Measurements from ENCODE around the gene SLC2A13. TPM values are rescaled to one million over a fixed set of nuclear protein-coding genes. Genes with fewer than 3 reads are reported as not detected.

Gene SLC2A13
- total and polyA plus RNA-seq, 3 donors from 2014 or later, result 3.3 to 19.8 (median 18.0) TPM

- H3K36me3 ChIP-seq (ENCODE audit: low read depth, missing control alignments), result no peaks in the 10 kb centered on the region
- no peak overlapping the region for H3K4me3 ChIP-seq
- no peaks in the 10 kb centered on the region for H3K27me3 ChIP-seq
- TF ChIP-seq POLR2A (IDR thresholded peaks at IDR 0.05), result no peak
- no peak for TF ChIP-seq CTCF (IDR thresholded peaks at IDR 0.05)
- no peak for DNase-seq
- WGBS, 2 donors, result 84 to 85% methylated on average over 2 of the region's 2 CpGs
- H3K9me3 ChIP-seq, result no peaks in the 10 kb centered on the region
- H3K4me1 ChIP-seq, result no peaks in the 10 kb centered on the region
- intact Hi-C loops (cut with DNase I; ENCODE audit: low total_unique reads), result no loop called here
- no peak overlapping the region for H3K27ac ChIP-seq
These were observed 32.6 kb upstream of the SLC2A13 start for GRCh38 chr12:40138526-40138925.

DNA sequence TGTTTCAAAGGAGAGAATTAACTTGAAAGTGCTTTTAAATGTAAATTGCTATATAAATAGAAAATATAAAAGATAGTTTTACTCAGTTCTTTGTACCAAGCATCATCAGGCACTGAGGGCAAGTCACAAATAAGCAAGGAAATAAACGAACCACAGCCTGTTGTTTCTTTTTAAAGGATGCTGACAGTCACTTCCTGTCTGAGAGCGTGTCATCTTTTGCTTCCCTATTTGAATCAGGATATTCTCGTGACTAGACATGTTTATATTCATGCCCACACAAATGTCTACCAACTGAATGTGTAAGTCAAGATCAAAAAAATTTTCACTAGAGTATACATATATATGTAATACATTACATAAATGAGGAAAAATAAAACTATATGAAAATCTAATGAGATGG, 31.4 kb upstream of the SLC2A13 start:
- Histone ChIP-seq H3K9me3 (no peaks in the 10 kb centered on the region), H3K27ac (no peak overlapping the region), H3K36me3 (ENCODE audit: low read depth, missing control alignments) (no peaks in the 10 kb centered on the region), H3K4me1 (no peaks in the 10 kb centered on the region), H3K27me3 (no peaks in the 10 kb centered on the region), H3K4me3 (no peak overlapping the region)
- DNase-seq, result no peak
- intact Hi-C loops (cut with DNase I; ENCODE audit: low total_unique reads), result no loop called here
- TF ChIP-seq POLR2A (IDR thresholded peaks at IDR 0.05) (no peak), CTCF (IDR thresholded peaks at IDR 0.05) (no peak)
- 54 to 58% methylated on average over 3 of the region's 3 CpGs for WGBS, 2 donors

DNA sequence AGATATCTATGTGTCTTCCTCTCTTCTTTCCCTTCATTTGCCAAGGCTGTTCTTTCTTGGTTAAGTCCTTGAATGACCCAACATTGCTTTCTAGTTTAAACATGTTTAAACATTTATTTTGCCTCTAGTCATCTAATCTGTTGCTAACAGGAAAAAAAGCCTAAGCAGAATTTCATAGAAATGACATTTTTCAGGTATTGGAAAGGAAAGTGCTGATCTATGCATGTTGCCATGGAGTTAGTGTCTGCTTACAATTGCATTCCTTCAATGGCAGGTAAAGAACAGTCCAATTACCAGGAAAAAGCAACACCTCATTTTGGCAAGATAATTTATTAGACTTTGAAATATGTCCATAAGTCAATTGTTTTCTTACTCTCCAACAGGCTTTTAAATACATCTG, 21.5 kb upstream of the SLC2A13 start:
- intact Hi-C loops (cut with DNase I; ENCODE audit: low total_unique reads), result no loop called here
- no peak for DNase-seq
- Histone ChIP-seq H3K4me3 (no peak overlapping the region), H3K9me3 (no peaks in the 10 kb centered on the region), H3K36me3 (ENCODE audit: low read depth, missing control alignments) (no peaks in the 10 kb centered on the region), H3K4me1 (no peaks in the 10 kb centered on the region), H3K27me3 (no peaks in the 10 kb centered on the region), H3K27ac (no peak overlapping the region)
- TF ChIP-seq CTCF (IDR thresholded peaks at IDR 0.05), result no peak
- no peak for TF ChIP-seq POLR2A (IDR thresholded peaks at IDR 0.05)

- WGBS, 2 donors, result 82 to 95% methylated on average over 1 of the region's 1 CpG
These were observed 17.6 kb upstream of the SLC2A13 start for GRCh38 chr12:40123496-40123895.

More at GRCh38 chr12:40123496-40123895, 17.6 kb upstream of the SLC2A13 start:
- Histone ChIP-seq H3K27ac (no peak overlapping the region), H3K27me3 (no peaks in the 10 kb centered on the region), H3K36me3 (ENCODE audit: low read depth, missing control alignments) (no peaks in the 10 kb centered on the region), H3K4me1 (no peaks in the 10 kb centered on the region), H3K4me3 (no peak overlapping the region), H3K9me3 (no peaks in the 10 kb centered on the region)
- intact Hi-C loops (cut with DNase I; ENCODE audit: low total_unique reads), result no loop called here
- no peak for DNase-seq
- TF ChIP-seq CTCF (IDR thresholded peaks at IDR 0.05), result no peak
- no peak for TF ChIP-seq POLR2A (IDR thresholded peaks at IDR 0.05)

Measured in testis (tissue), 3 donors.